Measurements from ENCODE around the gene ZNF512. TPM values are rescaled to one million over a fixed set of nuclear protein-coding genes. Genes with fewer than 3 reads are reported as not detected.
"Not testable (repeated sequence)": the region's sequence is repeated elsewhere in the genome, so short reads cannot be mapped to it uniquely, and the experiment has no call there.

Gene ZNF512
- 100 to 1,000 TPM in 1 of 4 donors, 10 to 100 TPM in 3; 29.1 to 115 (median 37.1) TPM for total RNA-seq

- Histone ChIP-seq H3K27ac (peak within 1 kb of the TSS; percentile 41 to 70 (median 65)), H3K27me3 (no peaks in the 10 kb centered on the region), H3K36me3 (no peaks in the 10 kb centered on the region), H3K4me3 (peak within 1 kb of the TSS; percentile 49 to 67 (median 63)), H3K9me3 (no peaks in the 10 kb centered on the region), H3K4me1 (peaks cover 0 to 21% (median 0%) of the 10 kb centered on the region in 4 donors)
- DNase-seq, result peak; percentile 84 to 95 (median 88)
- peak in 1 of 2 donors; percentile 35 for TF ChIP-seq POLR2A (IDR thresholded peaks at IDR 0.05)
- TF ChIP-seq CTCF (IDR thresholded peaks at IDR 0.05), result no peak
Measured at GRCh38 chr2:27582695-27583389, at the start of gene ZNF512. ZNF512 (plus strand) TSS chr2:27583042; CDS start chr2:27583113, 71 bp downstream.

- Histone ChIP-seq H3K4me3 (no peak overlapping the region), H3K27me3 (no peaks in the 10 kb centered on the region), H3K4me1 (no peaks in the 10 kb centered on the region), H3K27ac (no peak overlapping the region), H3K36me3 (no peaks in the 10 kb centered on the region), H3K9me3 (no peaks in the 10 kb centered on the region)
- TF ChIP-seq POLR2A (IDR thresholded peaks at IDR 0.05) (no peak), CTCF (IDR thresholded peaks at IDR 0.05) (no peak)
- DNase-seq, result no peak
Measured at GRCh38 chr2:27537287-27537686, 45.6 kb upstream of the ZNF512 start.

GRCh38 chr2:27538839-27539450 is 43.9 kb upstream of the ZNF512 start:
- H3K4me1 ChIP-seq, H3K36me3 ChIP-seq, H3K4me3 ChIP-seq, H3K27ac ChIP-seq, H3K9me3 ChIP-seq, DNase-seq, H3K27me3 ChIP-seq: not testable (repeated sequence)

- not testable (repeated sequence) for H3K36me3 ChIP-seq, H3K4me1 ChIP-seq, H3K27me3 ChIP-seq, H3K4me3 ChIP-seq, DNase-seq, H3K27ac ChIP-seq, H3K9me3 ChIP-seq
Measured at GRCh38 chr2:27539649-27540048, 43.2 kb upstream of the ZNF512 start.

GRCh38 chr2:27544143-27544821 is 38.6 kb upstream of the ZNF512 start:
- no peak for DNase-seq
- no peaks in the 10 kb centered on the region for H3K27me3 ChIP-seq
- no peaks in the 10 kb centered on the region for H3K36me3 ChIP-seq
- no peaks in the 10 kb centered on the region for H3K4me1 ChIP-seq
- TF ChIP-seq CTCF (IDR thresholded peaks at IDR 0.05), result no peak
- no peak for TF ChIP-seq POLR2A (IDR thresholded peaks at IDR 0.05)
- H3K27ac ChIP-seq, result no peak overlapping the region
- no peaks in the 10 kb centered on the region for H3K9me3 ChIP-seq
- H3K4me3 ChIP-seq, result no peak overlapping the region

- DNase-seq, result no peak
- H3K4me3 ChIP-seq, result no peak overlapping the region
Measured at GRCh38 chr2:27545348-27546141, 37.3 kb upstream of the ZNF512 start.

More at GRCh38 chr2:27545348-27546141, 37.3 kb upstream of the ZNF512 start:
- Histone ChIP-seq H3K27me3 (no peaks in the 10 kb centered on the region), H3K4me1 (no peaks in the 10 kb centered on the region), H3K9me3 (no peaks in the 10 kb centered on the region), H3K27ac (no peak overlapping the region), H3K36me3 (no peaks in the 10 kb centered on the region)
- TF ChIP-seq POLR2A (IDR thresholded peaks at IDR 0.05) (no peak), CTCF (IDR thresholded peaks at IDR 0.05) (no peak)
